HG02870 (cell line): Measurements from ENCODE around the gene ANXA8.

Experiments
- ATAC-seq: cut with Tn5 transposase; IDR thresholded peaks from one replicate; pipeline ENCODE4 v1.9.1; 2021; ENCODE audit warnings: mild to moderate bottlenecking, moderate library complexity; ENCODE audit not compliant: unreplicated experiment

ANXA8 gene

DNA sequence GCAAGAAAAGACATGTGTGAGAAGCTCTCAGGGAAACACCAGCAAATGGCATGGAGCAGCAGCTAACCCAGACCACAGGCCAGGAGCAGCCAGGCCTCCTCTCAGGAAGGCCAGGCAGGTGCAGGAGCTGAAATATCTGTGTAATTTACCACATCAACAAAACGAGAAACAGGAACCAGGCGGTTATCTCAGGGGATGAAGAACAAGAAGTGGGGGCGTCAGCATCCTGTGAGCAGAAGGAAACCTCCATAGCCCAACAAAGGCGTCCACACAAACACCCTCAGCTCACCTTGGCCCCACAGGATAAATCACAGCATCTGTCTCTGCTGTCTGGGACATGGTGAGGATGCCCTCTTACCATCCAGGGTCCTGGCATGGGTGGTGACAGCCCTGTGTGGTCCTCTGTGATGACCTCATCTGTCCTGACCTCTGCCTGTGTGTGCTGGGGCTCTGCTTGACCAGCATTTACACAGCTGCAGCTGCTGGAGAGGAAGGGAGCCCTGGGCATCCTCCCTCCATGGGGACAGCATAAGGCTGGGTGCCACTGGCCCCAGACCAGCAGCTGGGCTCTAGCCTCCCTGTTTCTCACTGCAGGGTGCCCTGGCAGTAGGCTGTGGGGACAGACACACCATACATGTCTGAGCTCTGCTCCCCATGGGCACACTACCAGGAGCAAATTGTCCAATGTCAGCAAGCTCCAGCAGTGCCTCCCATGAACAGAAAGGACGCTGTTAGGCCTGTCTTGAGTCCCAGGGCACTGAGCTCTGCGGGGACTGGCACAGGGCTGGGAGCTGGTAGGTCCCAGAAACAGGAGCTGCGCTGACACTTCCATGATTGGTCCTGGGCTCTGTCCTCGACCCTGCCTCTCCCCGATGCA lies 34.6 kb downstream of the ANXA8 start:
- ATAC-seq, result no peak

DNA sequence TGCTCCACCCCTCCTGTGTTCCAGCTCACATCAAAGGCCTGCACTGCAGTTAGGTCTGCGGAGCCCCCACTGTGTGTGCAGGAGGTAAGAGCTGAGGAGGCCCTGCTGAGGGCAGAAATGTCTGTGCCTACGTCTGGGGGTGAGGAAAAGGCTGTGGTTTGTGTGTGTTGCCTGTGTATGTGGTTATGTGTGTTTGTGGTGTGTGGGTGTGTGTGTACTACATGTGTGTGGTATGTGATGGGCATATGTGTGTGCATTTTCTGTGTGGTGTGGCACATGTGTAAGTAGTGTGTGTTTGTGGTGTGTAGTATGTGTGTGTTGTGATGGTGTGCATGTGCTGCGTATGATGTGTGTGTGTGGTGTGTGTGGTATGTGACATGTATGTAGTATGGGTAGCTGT lies 36.2 kb downstream of the ANXA8 start:
- ATAC-seq, result no peak

DNA sequence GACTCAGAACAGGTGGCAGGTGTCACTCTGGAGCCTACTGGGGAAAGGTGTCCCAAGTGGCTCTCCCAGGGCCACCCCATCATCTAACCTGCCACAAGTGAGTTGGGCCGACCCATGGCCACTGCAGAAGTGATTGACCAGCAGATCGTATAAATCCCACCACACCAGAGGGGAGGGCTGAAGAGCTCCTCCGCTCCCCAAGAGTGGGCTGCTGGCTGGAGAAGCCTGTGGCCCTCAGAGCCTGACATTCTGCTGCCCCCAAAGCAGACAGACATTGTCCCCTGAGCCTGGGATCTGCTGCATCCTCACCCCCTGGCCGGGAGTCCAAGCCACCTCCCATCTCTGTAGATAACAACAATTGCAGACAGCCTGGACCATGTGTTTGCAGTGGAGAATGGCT lies 36.7 kb downstream of the ANXA8 start:
- ATAC-seq, result no peak

DNA sequence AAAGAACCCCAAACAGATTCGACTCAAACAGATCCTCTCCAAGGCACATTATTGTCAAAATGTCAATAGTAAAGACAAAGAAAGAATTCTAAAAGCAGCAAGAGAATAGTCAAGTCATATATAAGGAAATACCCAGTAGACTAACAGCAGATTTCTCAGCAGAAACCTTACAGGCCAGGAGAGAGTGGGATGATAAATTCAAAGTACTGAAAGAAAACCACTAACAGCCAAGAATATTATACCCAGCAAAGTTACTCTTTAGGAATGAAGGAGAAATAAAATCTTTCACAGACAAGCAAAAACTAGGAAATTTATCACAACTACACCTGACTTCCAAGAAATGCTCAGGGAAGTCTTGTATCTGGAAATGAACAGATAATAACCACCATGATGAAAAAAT lies 38.2 kb downstream of the ANXA8 start:
- ATAC-seq, result no peak

DNA sequence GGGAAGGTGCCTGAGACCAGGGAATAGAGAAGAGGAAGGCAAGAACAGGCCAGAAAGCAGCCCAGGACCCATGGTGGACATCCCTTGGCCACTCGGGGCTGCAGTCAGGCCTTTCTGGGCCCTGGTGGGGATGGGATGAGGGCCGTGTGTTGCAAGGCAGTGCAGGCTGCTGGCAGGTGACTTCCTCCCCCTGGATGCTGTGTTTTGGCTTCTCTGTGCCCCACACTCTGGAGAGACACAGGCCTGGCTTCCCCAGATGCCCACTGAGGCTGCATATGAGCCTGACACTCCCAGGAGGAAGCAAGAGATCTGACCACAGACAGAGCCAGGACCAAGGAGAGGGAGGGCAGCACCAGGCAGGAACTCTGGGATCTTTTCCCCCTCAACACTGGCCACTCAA lies 39.9 kb downstream of the ANXA8 start:
- ATAC-seq, result no peak

DNA sequence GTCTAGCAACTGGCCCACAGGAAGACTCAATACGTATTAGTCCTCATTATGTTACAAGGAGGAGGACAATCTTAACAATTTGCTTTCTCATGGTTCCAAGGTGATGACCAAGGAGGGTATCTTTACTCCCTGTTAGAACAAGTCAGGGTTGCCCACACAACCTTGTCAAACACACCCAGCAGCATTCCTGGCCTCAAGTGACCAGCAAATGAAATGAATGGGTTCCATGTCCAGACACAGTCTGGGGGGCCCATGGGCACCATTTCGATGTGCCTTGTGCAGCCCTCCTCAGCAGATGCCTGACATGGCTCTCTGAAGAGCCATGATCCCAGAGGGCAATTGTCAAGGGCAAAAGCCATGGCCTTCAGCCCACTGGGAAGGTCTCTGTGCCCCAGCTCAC lies 40.8 kb downstream of the ANXA8 start:
- ATAC-seq, result no peak

DNA sequence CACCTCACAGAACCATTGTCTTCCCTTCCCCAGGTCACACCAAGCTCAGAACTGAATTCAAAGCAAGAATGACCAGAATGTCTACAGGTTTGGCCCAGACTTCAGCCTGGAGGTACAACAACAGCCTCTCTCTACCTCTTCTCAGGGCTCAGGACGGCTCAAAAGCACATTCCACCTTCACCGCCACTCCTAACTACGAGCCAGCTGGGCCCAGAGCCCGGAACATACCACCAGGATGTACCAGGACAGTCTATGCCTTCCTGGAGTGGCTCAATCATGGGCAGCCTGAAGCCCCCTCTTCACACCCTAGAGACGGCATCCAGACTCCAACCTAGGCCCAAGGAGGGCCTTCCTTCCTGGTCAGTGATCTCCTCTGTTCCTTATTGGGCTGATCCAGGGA lies 41.6 kb downstream of the ANXA8 start:
- no peak for ATAC-seq

DNA sequence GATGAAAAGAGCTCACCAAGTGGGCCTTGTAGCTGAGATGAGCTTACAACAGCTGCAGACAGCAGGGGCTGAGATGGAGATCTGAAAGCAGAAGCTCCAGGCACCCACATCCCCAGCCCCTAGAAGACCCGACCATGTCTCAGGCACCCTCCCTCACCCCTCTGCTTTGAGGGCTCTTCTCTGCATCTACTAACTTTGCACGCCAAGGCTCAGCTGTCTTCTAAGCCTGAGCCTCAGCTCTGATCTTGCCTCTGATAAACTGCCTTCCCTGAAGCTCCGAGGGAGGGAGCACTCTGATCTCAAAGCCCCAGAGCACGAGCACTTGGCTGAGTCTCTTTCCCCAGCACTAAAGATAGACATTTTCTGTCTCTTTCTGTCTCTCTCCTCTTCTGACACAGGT lies 42.0 kb downstream of the ANXA8 start:
- ATAC-seq, result no peak

DNA sequence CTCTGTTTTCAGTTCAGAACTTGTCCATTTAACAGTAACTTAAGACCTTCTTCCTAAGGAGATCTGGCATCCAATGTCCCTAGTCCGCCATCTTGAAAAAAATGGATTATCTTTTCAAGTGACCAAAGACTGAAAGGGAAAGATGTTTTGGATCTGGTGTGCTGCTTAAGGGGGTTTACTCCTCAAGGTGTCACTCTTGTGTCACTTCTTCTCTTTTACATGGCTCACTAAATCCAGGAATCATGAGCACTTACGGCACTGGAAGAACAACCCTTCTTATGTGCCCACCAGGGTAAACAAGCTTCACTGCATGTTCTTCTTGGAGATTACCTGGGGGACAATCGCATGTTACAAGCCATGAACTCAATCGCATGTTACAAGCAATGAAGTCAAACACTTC lies 43.7 kb downstream of the ANXA8 start:
- ATAC-seq, result no peak

DNA sequence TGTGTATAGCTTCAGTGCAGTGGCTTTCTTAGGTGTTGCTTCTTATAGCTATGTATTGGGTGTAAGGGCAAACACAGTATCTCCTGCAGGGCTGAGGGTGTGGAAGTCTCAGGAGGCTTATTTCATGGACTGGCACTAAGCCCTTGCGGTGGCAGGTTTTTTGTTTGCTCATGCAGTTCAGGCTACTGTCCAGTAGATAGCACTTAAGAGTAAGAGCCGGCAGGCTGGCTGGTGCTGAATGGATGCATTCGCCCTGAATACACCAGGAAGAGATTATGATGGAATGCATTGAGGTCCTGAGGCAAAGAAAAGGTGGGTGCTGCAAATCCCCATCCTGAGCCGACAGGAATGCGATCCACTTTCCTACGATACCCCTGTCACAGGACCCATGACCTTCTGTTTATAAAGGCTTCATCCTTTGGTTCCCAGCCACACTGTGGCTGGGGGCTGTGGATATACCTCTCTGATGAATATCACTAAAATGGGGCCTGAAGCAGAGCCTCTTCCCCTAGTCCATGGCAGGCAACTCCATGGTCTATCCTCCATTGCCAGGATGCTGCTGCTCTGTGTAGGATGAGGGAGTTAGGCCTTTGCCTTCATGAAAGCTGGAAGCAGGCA lies 44.9 kb downstream of the ANXA8 start:
- ATAC-seq, result no peak

DNA sequence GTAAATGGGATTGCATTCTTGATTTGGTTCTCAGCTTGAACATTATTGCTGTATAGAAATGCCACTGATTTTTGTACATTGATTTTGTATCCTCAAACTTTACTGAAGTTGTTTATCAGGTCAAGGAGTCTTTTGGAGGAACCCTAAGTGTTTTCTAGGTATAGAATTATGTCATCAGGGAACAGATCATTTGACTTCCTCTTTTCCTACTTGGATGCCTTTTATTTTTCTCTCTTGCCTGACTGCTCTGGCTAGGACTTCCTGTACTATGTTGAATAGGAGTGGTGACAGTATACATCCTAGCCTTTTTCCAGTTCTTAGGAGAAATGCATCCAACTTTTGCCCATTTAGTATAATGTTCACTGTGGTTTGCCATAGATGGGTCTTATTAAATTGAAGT lies 48.8 kb downstream of the ANXA8 start:
- no peak for ATAC-seq

DNA sequence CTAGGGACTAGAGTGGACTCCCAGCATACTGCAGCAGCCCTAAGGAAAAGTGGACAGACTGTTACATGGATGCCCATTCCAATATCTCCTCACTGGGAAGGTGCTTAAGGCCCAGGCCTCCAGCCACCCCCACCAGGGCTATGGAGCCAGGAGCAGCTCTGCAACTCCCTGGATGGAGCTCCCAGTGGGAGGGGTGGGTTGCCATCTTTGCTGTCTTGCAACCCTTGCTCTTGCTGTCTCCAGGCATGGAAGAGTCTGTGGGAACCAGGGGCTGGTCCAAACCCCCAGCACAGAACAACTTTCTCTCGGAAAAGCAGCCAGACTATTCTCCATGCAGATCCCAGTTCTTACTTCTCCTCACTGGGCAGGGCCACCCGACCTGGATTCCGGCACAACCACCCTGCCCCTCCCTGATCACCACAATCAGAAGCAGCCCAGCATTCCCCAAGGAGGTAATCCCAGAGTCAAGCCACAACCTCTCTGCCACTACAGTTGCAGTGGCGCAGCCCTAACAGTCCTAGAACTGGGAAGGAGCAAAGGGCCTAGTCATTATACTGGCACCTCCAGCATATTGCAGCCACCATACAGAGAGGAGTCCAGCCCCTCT lies 58.0 kb downstream of the ANXA8 start:
- no peak for ATAC-seq

DNA sequence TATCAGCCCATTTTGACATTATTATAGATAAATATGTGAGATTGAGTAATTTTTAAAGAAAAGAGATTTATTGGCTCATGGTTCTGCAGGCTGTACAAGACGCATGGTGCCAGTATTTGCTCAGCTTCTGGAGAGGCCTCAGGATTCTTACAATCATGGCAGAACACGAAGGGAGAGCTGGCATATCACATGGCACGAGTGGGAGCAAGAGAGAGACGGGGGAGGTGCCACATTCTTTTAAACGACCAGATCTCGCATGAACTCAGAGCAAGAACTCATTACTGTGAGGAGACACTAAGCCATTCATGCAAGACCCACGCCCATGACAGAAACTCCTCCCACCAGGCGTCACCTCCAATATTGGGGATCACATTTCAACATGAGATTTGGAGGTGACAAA lies 59.7 kb downstream of the ANXA8 start:
- no peak for ATAC-seq

DNA sequence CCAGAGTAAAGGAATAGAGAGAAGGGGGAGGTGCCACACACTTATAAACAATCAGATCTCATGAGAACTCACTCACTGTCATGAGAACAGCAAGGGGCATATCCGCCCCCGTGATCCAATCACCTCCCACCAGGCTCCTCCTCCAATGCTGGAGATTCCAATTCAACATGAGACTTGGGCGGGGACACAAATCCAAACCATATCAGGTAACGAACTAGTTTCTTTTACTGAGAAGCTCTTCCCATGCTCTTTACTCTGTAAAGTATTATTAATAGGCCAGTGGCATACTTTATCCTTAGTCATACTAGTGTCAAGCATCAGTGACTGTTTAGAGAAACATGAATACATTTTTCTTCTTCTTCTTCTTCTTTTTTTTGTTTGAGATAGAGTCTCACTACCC lies 60.4 kb downstream of the ANXA8 start:
- ATAC-seq, result no peak

DNA sequence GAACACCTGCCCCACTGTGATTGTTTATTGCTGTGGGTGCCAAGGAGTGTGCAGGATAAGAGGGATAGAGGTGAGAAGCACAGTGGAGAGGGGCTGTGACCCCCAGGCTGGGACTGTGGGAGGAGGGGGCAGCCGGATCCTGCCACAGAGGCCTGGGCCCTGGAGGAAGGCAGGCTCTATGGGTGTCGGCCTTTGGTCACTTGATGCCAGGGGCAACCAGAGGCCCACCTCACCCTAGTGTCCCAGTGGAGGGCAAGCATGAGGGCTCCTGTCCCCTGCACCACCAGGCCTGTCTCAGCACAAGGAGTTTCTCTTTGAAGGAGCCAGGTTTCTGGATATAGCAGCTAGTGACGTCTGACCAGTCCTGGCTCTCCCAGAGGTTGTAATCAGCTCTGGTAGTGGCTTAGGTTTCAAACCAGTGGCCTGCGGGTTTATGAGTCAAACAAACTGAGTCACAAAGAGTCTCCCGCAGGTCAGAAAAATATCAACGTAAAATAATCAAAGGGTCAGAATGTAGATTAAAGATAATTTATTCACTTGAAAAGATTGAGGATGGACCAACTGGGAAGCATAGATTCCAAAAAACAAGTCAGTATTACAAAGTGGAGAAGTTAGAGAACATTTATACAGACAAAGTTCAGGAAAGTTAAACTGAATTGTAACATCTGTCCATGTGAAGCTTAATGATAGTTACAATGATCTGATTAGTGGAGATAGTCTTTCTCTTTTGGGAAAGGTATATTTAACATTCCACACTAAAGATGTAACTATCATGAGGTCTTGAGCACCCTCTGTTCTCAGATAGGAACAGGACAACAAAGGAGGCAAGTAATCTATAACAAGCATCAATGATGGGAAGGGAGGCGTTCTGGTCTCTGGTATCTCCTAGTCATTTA lies 62.6 kb downstream of the ANXA8 start:
- no peak for ATAC-seq

DNA sequence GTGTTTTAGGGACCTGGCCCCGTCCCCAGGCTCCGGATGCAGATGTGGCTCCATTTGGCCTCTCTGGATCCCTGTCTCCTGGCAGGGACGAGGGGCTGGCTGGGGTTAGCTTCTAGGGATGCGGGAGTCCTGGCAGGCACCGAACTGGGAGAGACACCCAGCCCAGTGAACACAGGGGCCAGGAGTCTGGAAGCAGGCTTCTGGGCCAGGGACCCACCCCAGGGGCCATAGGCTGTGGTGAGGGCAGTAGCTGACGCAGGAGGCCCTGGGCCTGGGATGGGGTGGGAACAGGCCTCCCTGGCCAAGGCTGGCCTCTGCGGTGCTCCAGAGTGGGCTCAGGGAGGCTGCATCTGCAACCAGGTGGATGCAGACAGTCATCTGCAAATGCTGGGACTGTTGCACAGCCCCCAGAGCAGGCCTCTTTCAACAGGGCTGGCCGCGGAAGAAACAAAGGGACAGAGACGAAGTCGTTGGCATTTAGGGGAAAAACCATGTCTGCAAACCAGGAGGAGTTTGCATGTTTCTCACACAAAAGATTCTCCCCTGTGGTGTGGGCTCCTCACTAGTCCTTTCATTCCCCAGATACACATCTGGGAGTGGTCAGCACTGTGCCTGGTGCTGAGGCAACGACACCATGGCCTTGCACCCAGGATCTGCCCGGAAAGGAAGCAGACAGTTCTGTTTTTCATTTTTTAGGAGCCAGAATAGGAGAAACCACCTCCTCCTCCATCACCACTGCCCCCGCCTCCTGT lies 63.4 kb downstream of the ANXA8 start:
- no peak for ATAC-seq

DNA sequence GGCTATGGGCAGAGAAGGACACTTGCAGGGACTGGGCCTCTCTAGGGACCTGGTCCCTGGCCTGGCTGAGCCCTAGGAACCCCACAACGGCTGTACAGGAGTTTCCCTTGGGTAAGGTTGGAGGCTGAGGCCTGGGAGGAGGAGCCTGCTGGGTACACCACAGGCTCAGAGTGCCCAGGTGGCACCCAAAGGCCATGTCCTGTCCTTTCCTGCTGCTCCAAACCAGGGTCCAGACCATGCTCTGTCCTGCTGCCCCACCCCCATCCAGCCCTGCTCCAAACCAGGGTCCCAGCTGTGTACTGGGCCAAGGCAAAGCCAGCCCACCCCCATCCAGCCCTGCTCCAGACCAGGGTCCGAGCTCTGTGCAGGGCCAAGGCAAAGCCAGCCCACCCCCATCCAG lies 64.5 kb downstream of the ANXA8 start:
- no peak for ATAC-seq

DNA sequence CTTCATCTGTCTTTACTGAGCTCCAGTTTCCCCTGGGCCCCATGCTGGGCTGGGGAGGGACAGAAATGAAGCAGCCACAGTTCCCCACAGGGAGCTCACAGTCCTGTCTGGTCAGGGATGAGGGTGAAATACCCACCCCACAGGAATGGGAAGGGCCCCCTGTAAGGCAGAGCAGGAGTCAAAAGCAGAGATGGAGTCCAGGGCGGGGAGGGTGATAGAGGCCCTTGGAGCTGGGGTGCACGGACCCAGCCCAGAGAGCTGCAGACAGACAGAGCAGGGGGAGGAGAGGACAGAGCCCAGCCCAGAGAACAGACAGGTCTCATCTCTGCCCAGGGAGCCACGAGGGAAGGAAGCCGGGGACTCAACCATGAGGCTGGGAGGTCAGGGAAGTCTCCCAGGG lies 64.9 kb downstream of the ANXA8 start:
- ATAC-seq, result no peak

DNA sequence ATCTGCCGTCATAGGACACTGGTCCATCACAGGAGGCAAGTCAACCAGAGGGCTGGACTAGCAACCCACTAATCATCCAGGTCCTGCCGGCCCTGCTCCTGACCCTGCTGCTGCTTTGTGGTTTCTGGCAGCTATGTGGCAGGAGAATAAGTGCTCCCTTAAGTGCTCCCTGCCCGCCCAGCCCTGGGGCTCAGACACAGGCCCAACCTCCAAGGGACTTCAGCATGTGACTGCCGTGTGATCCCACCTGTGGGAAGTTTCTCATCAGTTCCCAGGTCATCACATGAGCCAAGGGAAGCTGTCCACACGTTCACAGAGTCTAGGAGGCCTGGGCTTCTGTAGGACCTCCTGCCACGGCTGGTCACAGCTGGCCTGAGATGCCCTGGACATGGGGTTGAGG lies 65.6 kb downstream of the ANXA8 start:
- ATAC-seq, result no peak
